Stimulated activated CD8-positive, alpha-beta memory T cell treated with anti-CD3 and anti-CD28 coated beads, Interleukin-15, amount 100 ng/mL, for 24 hours (primary cell): ENCODE results near the gene RAB3IL1.
"Not testable (repeated sequence)": the region's sequence is repeated elsewhere in the genome, so short reads cannot be mapped to it uniquely, and the experiment has no call there.

ENCODE experiments used
- DNase-seq: peaks from one replicate; pipeline ENCODE4 v3.0.0-alpha.2; 2020; ENCODE audit warnings: low read depth

RAB3IL1 gene

GRCh38 chr11:61885784-61886580 lies 31.4 kb downstream of the RAB3IL1 start:
- DNase-seq: no peak

GRCh38 chr11:61885166-61885778 lies 32.1 kb downstream of the RAB3IL1 start:
- DNase-seq: no peak

GRCh38 chr11:61883947-61884346 lies 33.4 kb downstream of the RAB3IL1 start:
- DNase-seq: no peak

GRCh38 chr11:61883327-61883726 lies 34.0 kb downstream of the RAB3IL1 start:
- DNase-seq: no peak

GRCh38 chr11:61882879-61883278 lies 34.5 kb downstream of the RAB3IL1 start:
- no peak for DNase-seq

GRCh38 chr11:61882267-61882666 lies 35.1 kb downstream of the RAB3IL1 start:
- DNase-seq: not testable (repeated sequence)

GRCh38 chr11:61881397-61881796 lies 36.0 kb downstream of the RAB3IL1 start:
- no peak for DNase-seq

GRCh38 chr11:61880454-61880853 lies 36.9 kb downstream of the RAB3IL1 start:
- DNase-seq: no peak

- DNase-seq: no peak
Observed at GRCh38 chr11:61880031-61880430, 37.3 kb downstream of the RAB3IL1 start.

- DNase-seq: no peak
Observed at GRCh38 chr11:61879152-61879551, 38.2 kb downstream of the RAB3IL1 start.

GRCh38 chr11:61875698-61876097 lies 41.7 kb downstream of the RAB3IL1 start:
- DNase-seq: no peak

- no peak for DNase-seq
Observed at GRCh38 chr11:61874853-61875252, 42.5 kb downstream of the RAB3IL1 start.

- no peak for DNase-seq
Observed at GRCh38 chr11:61874377-61874809, 43.0 kb downstream of the RAB3IL1 start.

GRCh38 chr11:61873588-61874376 lies 43.6 kb downstream of the RAB3IL1 start:
- DNase-seq: no peak

- DNase-seq: no peak
Observed at GRCh38 chr11:61872935-61873565, 44.3 kb downstream of the RAB3IL1 start.

- DNase-seq: peak; percentile 33
Observed at GRCh38 chr11:61871158-61871597, 46.2 kb downstream of the RAB3IL1 start.

GRCh38 chr11:61870541-61871031 lies 46.8 kb downstream of the RAB3IL1 start:
- no peak for DNase-seq

- DNase-seq: no peak
Observed at GRCh38 chr11:61869708-61870451, 47.5 kb downstream of the RAB3IL1 start.

GRCh38 chr11:61869429-61869707 lies 48.0 kb downstream of the RAB3IL1 start:
- no peak for DNase-seq

GRCh38 chr11:61868571-61869428 lies 48.6 kb downstream of the RAB3IL1 start:
- DNase-seq: no peak

GRCh38 chr11:61866958-61867343 lies 50.4 kb downstream of the RAB3IL1 start:
- DNase-seq: no peak
